Erythroblast (primary cell): ENCODE data around the gene TPSG1.
"Not testable (repeated sequence)": the region's sequence is repeated elsewhere in the genome, so short reads cannot be mapped to it uniquely, and the experiment has no call there.

Experiments used
- GATA1 ChIP-seq: IDR thresholded peaks from 2 replicates; pipeline ENCODE4 v1.6.1; 2011; ENCODE audit warnings: low read depth, mild to moderate bottlenecking, control low read depth, low read length, moderate library complexity
- POLR2A ChIP-seq: IDR thresholded peaks from 2 replicates; pipeline ENCODE4 v1.6.1; 2011; ENCODE audit warnings: mild to moderate bottlenecking, low read length

GRCh38 chr16:1241081-1241480 lies 16.0 kb upstream of the TPSG1 start:
- TF ChIP-seq POLR2A, GATA1: not testable (repeated sequence)
